ENCODE measurements around the gene CDH4. TPM values are rescaled to one million over a fixed set of nuclear protein-coding genes. Genes with fewer than 3 reads are reported as not detected.

CDH4 gene
- total RNA-seq, 1 donor from 2014 or later, result 22.3 TPM

GRCh38 chr20:61494763-61495575 lies 242.9 kb downstream of the CDH4 start:
- DNase-seq, result no peak

DNA sequence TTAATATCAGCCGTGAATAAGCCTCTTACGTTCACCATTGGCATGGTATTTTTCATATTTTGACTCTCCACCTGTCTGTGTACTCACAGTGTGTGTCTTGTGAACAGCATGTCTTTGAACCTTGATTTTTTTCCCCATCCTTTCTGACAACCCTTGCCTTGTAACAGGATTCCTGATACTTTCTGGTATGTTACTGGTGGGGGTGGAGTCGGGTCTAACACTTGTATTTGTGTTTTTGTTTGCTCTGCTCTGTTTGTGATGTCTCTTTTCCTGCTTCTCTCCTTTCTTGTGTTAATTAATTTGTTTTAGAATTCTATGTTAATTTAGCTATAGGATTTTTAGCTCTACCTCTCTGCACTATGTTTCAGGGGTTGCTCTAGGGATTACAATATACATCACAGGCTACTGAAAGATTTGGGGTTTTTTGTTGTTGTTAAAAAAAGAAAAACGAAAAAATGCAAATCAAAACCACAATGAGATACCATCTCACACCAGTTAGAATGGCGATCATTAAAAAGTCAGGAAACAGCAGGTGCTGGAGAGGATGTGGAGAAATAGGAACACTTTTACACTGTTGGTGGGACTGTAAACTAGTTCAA lies 245.1 kb downstream of the CDH4 start:
- no peak for DNase-seq

GRCh38 chr20:61499859-61500554 lies 247.9 kb downstream of the CDH4 start:
- no peak for DNase-seq

DNA sequence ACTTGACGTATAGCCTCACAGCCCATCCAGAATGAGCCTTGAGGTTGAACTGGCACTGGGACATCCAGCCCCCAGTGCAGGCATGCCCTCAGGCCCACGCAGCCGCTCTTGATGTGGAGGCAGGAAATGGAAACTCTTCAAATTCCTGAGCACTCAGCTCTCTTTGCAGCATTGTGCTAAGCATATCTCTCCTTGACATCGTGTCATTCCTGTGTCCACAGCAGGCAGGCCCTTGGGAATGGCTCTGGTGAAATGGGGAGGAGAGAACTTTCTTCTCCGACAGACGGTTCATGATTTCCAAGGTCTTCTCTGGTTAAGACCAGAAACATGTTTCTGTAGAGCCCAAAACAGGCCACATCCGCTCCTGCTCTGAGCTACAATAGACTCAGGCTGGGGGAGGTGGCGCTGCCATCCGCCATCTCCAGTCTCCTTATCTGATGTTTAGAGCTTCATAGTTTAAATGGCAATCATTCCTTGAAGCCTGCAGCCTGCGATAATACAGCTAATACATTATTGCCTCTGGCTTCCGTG lies 248.8 kb downstream of the CDH4 start:
- DNase-seq, result no peak

DNA sequence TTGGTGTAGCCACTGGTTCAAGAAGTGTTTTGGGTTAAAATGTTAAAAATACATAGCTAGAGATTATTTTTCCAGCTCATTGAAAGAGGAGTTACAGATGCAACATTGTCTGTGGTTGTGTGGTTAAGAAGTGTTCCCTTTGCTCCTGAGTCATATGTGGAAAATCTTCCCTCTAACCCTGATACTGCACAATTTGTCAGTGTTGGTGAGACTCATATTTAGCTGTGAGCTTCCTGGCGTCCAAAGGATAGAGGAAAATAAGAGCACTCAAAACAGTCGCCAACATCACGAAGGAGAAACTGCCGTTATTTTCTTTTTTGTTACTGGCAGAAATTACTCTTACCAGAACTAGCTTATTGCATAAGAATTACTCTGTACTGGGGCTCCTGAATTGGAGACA lies 250.4 kb downstream of the CDH4 start:
- DNase-seq, result no peak

DNA sequence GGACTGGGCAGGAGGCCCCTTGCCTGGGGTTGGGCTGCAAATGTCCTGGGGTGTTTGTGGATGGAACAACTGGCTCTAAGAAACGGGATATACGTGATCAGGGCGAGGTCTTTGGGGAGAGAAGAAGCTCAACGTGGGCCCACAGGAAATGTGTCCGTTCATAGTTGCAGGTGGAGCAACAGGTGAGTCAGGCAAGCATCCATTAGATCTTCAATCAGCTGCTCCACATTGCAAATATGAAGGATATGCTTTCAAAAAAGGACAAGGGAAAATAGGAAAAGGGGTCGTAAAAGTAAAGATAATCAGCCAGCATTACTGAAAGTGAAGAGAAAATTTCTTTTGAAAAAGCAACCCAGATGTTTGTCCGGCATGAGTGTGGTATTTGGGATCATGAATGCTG lies 251.0 kb downstream of the CDH4 start:
- DNase-seq, result no peak

- DNase-seq, result no peak
These were observed 253.4 kb downstream of the CDH4 start for GRCh38 chr20:61505508-61505907.

- DNase-seq, result no peak
These were observed 255.7 kb downstream of the CDH4 start for GRCh38 chr20:61507778-61508177.

GRCh38 chr20:61508301-61509096 lies 256.4 kb downstream of the CDH4 start:
- no peak for DNase-seq

DNA sequence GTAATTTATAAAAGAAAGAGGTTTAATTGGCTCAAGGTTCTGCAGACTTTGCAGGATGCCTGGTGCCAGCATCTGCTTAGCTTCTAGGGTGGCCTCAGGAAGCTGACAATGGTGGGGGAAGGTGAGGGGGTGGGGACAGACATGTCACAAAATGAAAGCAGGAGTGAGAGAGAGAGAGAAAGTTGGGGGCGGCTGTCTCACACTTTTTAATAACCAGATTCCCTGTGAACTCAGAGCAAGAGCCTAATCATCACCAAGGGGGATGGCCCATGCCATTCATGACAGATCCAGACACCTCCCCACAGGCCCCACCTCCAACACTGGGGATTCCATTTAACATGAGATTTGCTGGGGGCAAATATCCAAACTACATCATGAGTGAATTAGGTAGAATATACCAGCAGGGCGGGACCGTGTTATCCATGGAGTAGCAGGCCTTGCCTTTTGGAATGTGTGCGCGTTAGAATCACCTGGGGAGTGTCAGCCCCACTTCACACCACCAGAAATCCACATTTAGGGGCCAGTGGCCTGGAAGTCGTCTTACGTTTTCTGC lies 258.8 kb downstream of the CDH4 start:
- no peak for DNase-seq

DNA sequence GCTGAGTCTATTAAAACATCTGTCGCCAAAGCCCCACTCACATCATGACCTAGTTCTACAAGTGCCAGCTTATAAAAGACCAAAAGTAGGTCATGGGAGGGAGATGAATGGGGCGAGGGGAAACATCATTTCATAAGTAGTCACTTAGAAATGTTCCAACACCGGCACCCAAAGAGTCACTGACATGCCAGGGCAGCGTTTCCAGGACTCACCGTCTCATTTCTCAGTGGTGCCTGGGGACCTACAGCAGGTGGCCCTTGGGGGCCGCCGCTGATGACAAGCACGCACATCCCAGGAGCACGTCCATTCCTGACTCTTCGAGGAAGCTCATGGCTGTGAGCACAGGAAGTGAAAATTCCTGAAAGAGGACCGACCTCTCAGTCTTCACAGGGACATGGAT lies 260.4 kb downstream of the CDH4 start:
- DNase-seq, result no peak

GRCh38 chr20:61513124-61514017 lies 261.3 kb downstream of the CDH4 start:
- DNase-seq, result no peak

DNA sequence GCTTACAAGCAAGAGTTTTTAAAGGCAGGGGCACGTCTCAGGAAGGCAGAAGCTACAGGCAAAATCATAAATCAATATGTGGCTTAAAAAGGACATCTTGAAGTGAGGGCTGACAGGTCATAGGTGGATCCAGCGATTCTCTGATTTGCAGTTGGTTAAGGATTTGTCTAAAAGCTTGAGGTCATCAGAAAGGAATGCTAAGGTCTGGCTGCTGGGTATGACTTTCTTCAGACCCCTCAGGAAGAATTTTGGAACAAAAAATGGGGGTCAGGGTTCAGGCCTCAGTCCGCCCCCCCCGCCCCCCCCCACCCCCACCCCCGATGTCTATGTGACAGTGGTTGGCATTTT lies 261.9 kb downstream of the CDH4 start:
- no peak for DNase-seq

DNA sequence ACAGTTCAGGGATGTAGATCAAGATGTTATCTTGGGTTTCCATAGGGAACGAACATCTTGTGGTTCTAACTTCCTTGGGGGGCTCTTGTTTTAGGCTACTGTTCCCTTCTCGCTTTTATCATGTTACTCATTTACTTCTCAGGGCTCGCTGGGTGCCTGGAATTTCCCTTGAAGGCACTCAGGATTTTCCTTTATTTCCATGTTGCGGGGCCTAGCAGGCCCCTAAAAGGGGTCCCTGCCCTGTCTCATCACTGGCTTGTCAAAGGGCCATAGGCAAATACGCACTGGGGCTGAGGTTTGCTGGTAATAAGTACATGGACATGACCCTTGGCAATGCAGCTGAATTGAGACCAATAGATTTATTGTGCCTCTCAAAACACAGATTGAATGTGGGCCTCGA lies 262.3 kb downstream of the CDH4 start:
- no peak for DNase-seq

- DNase-seq, result no peak
These were observed 262.9 kb downstream of the CDH4 start for GRCh38 chr20:61514805-61515505.

DNA sequence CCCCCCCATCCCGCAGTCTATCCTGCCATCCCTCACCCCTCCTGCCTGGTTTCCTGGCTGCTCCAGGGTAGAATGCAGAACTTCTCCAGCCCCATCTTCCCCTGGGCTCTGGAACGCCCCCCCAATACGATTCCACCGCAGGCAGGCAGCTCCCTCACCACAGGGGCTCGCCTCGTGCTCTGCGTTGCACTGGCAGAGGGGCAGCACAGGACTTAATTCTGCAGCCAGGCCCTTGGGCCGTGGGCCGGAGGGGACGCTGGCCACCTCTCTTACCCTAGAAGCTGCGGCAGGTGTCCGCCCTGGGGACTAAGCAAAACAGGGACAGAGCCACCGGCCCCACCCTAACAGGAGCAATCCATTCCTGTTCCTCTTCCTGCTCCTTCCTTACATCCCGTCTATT lies 263.9 kb downstream of the CDH4 start:
- DNase-seq, result no peak

DNA sequence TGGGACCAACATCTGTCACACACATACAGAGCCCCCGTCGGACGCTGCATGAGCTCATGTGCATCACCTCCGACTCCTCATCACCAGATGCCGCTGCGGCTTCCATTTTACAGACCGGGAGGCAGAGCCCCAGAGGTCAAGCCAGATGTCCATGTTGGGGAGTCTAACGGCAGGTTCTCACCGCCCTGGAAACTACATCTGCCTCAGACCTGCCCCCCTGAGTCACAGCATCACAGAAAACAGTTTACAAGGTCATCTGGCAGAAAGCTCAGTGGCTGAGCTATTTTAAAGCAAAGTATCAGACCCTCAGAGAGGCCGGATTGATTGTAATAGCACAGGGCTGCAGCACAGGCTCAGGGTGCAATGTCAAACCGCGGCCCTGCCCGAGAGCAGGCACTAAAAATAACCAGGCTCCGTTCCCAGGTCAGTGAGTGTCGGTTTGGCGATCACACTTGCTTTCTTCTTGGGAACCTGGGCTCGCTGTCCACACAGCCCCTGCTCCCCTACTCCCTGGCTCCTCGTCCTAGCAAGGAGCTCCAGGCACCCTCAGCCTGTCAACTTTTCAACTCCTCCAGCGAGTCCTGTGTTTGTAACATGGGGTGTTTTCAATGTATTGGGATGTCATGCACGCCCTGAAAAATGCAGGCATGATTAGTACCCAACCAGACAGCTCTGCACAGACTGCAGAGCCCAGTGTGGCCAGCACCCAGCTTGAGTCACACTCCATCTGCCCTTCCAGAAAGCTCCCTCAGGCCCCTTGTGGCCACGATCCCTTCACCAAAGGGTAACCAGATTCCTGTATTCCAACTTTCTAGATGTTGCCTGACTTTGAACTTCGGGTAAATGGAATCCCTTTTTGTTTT lies 264.5 kb downstream of the CDH4 start:
- DNase-seq, result no peak

- no peak for DNase-seq
These were observed 265.4 kb downstream of the CDH4 start for GRCh38 chr20:61517419-61517818.

DNA sequence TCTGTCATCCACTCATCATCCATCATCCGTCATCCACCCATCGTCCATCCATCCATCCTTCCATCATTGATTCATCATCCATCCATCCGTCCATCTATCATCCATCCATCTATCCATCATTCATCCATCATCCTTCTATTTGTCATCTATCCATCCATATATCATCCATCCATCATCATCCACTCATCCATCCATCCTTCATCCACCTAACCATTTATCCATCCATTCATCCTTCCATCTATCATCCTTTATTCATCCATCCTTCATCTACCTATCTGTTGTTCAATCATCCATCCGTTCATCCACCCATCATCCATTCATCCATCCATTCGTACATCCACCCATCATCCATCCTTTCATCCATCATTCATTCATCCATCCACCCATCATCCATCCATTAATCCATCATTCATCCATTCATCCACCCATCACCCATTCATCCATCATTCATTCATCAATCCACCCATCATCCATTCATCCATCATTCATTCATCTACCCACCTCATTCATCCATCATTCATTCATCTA lies 266.4 kb downstream of the CDH4 start:
- no peak for DNase-seq
